Large intestine (tissue), 3 donors: ENCODE data around the gene RTL1. TPM values are rescaled to one million over a fixed set of nuclear protein-coding genes. Genes with fewer than 3 reads are reported as not detected.

Experiments
- DNase-seq, 2 donors: peaks; one replicate each; pipeline versions ENCODE4 v3.0.0 to v3.0.0-alpha.2; 2013
- H3K27ac ChIP-seq: one replicate; pipeline ENCODE4 v1.5.1; 2013; ENCODE audit warnings: low read length
- H3K27me3 ChIP-seq: 2 replicates; pipeline ENCODE4 v1.6.1; 2013; ENCODE audit warnings: low read length; ENCODE audit not compliant: control insufficient read depth, insufficient read depth
- H3K36me3 ChIP-seq: 2 replicates; pipeline ENCODE4 v1.6.1; 2013; ENCODE audit warnings: low read length; ENCODE audit not compliant: control insufficient read depth, insufficient read depth
- H3K4me1 ChIP-seq: one replicate; pipeline ENCODE4 v1.6.1; 2013; ENCODE audit warnings: low read length; ENCODE audit not compliant: control insufficient read depth, insufficient read depth
- H3K4me3 ChIP-seq: one replicate; pipeline ENCODE4 v1.5.1; 2013; ENCODE audit warnings: low read length
- H3K9me3 ChIP-seq: one replicate; pipeline ENCODE4 v1.6.1; 2013; ENCODE audit warnings: mild to moderate bottlenecking, low read depth, low read length, moderate library complexity; ENCODE audit not compliant: control insufficient read depth
- WGBS: methylation state at CpG from one replicate; pipeline ENCODE4 v1.1.5; 2013; ENCODE audit warnings: low lambda C conversion rate; ENCODE audit not compliant: insufficient coverage; 5-methylcytosine and 5-hydroxymethylcytosine counted together
- polyA plus RNA-seq: library from polyadenylated mRNA; unstranded; fragments of 120-200 nt; gene quantifications from one replicate; pipeline ENCODE4 v1.2.1, GENCODE V29; 2013

Gene RTL1
- polyA plus RNA-seq, 1 donor = 0.16 TPM

GRCh38 chr14:100865682-100866591 is 37.6 kb downstream of the RTL1 start:
- no peak for DNase-seq
- Histone ChIP-seq H3K27me3 (no peaks in the 10 kb centered on the region), H3K9me3 (peaks cover 5% of the 10 kb centered on the region), H3K4me3 (no peak overlapping the region), H3K4me1 (no peaks in the 10 kb centered on the region), H3K36me3 (peaks cover 2% of the 10 kb centered on the region), H3K27ac (no peak overlapping the region)
- no CpG with 5 or more reads among the region's 22 CpGs for WGBS

DNA sequence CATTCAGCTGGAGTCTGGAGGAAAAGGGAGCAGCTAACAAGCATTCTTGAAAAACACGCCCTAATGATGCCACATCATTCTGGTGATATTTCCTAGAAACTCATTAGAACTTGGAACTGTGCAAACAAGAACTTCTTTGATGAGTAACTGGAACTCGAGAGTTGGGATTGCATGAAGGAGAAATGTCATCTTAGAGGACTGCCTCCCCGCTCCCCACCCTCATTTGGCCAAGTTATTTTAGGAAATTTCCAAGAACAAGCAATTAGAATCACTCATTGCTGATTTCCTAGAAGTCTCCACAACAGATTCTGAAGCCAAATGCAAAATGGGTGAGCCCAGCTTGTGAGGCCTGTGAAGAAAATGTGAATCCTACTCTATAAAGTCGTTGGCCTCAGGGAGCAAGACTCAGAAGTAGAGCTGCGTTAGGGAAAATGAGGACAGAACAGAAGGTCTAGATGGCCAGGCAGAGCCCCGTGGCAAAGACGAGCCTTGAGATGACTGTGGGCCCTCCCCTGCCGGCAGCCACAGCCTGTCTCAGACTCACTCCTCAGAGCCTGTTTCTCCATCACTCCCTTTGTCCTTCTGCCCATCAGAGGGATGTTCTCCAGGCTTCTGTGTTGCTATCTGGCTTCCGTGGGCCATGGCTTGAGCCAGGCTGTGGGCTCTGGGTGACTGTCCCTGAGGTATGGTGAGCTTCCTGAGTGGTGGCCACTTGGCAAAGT is 38.4 kb downstream of the RTL1 start:
- H3K4me3 ChIP-seq = no peak overlapping the region
- peaks cover 2% of the 10 kb centered on the region for H3K36me3 ChIP-seq
- no peak overlapping the region for H3K27ac ChIP-seq
- H3K9me3 ChIP-seq = peaks cover 5% of the 10 kb centered on the region
- H3K4me1 ChIP-seq = no peaks in the 10 kb centered on the region
- no peaks in the 10 kb centered on the region for H3K27me3 ChIP-seq
- WGBS = no CpG with 5 or more reads among the region's 9 CpGs
- DNase-seq = no peak

- 100% methylated on average over 1 of the region's 10 CpGs for WGBS
- Histone ChIP-seq H3K27me3 (no peaks in the 10 kb centered on the region), H3K4me1 (no peaks in the 10 kb centered on the region), H3K27ac (no peak overlapping the region), H3K36me3 (peaks cover 2% of the 10 kb centered on the region), H3K4me3 (no peak overlapping the region), H3K9me3 (peaks cover 5% of the 10 kb centered on the region)
- no peak for DNase-seq
These were observed 39.3 kb downstream of the RTL1 start for GRCh38 chr14:100864206-100864605.

DNA sequence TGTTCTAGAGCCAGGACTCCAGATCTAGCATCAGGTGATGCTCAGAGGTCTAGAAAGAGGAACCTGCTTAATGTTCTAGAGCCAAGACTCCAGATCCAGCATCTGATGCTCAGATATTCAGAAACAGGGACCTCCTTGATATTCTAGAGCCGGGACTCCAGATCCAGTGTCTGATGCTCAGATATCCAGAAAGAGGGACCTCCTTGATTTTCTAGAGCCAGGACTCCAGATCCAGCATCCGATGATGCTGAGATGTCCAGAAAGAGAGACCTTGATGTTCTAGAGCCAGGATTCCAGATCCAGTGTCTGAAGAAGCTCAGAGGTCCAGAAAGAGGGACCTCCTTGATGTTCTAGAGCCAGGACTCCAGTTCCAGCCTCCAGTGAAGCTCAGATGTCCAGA is 40.7 kb downstream of the RTL1 start:
- Histone ChIP-seq H3K4me1 (no peaks in the 10 kb centered on the region), H3K4me3 (no peak overlapping the region), H3K36me3 (peaks cover 2% of the 10 kb centered on the region), H3K27ac (no peak overlapping the region), H3K9me3 (peaks cover 5% of the 10 kb centered on the region), H3K27me3 (no peaks in the 10 kb centered on the region)
- no CpG with 5 or more reads among the region's 2 CpGs for WGBS
- no peak for DNase-seq

GRCh38 chr14:100862277-100862676 is 41.2 kb downstream of the RTL1 start:
- Histone ChIP-seq H3K9me3 (peaks cover 5% of the 10 kb centered on the region), H3K27ac (no peak overlapping the region), H3K4me1 (no peaks in the 10 kb centered on the region), H3K36me3 (peaks cover 2% of the 10 kb centered on the region), H3K27me3 (no peaks in the 10 kb centered on the region), H3K4me3 (no peak overlapping the region)
- no peak for DNase-seq
- WGBS = no CpG with 5 or more reads among the region's 3 CpGs

GRCh38 chr14:100861937-100862247 is 41.6 kb downstream of the RTL1 start:
- H3K27me3 ChIP-seq = no peaks in the 10 kb centered on the region
- no peaks in the 10 kb centered on the region for H3K4me1 ChIP-seq
- peaks cover 2% of the 10 kb centered on the region for H3K36me3 ChIP-seq
- H3K4me3 ChIP-seq = no peak overlapping the region
- H3K27ac ChIP-seq = no peak overlapping the region
- WGBS = 96% methylated on average over 2 of the region's 2 CpGs
- no peak for DNase-seq
- peaks cover 5% of the 10 kb centered on the region for H3K9me3 ChIP-seq

DNA sequence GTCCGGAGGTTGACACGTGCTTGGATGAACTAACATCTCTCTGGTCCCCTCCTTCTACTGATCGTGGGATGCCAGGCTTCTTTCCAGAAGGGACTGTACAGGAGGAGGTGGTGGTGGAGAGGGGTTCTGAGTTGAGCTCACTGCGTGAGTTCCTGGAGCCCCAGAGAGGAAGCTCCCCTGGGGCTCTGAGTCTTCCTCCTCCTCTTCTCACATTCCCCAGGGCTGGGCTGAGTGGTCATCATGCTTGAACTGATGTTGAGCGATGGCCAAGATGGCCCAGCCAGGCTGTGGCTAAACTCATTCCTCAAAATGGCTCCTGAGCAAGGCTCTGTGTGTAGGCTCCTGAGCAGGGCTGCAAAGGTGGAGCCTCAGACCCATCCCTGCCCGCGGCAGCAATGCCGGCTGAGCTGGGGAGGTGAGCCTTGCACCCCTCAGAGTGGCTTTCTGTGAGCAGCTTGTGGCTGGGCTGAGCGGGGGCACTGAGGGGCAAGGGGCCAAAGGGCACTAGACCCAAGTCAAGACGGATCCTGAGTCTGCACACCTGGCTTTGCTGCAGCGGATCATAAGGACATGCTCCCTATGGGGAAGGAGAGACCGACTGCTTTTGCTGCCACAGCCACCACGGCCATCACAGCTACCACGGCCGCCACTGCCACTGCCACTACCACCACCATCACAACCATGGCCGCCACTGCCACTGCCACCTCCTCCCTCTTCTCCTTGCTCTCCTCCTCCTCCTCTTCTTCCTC is 42.2 kb downstream of the RTL1 start:
- H3K27me3 ChIP-seq = no peaks in the 10 kb centered on the region
- H3K4me1 ChIP-seq = no peaks in the 10 kb centered on the region
- H3K9me3 ChIP-seq = peaks cover 5% of the 10 kb centered on the region
- peaks cover 2% of the 10 kb centered on the region for H3K36me3 ChIP-seq
- 100% methylated on average over 2 of the region's 16 CpGs for WGBS
- H3K4me3 ChIP-seq = no peak overlapping the region
- H3K27ac ChIP-seq = no peak overlapping the region
- no peak for DNase-seq

GRCh38 chr14:100860556-100861187 is 42.9 kb downstream of the RTL1 start:
- H3K27ac ChIP-seq = no peak overlapping the region
- no peaks in the 10 kb centered on the region for H3K27me3 ChIP-seq
- DNase-seq = no peak
- H3K9me3 ChIP-seq = peaks cover 5% of the 10 kb centered on the region
- WGBS = no CpG with 5 or more reads among the region's 19 CpGs
- H3K4me1 ChIP-seq = no peaks in the 10 kb centered on the region
- H3K4me3 ChIP-seq = no peak overlapping the region
- H3K36me3 ChIP-seq = peaks cover 2% of the 10 kb centered on the region

DNA sequence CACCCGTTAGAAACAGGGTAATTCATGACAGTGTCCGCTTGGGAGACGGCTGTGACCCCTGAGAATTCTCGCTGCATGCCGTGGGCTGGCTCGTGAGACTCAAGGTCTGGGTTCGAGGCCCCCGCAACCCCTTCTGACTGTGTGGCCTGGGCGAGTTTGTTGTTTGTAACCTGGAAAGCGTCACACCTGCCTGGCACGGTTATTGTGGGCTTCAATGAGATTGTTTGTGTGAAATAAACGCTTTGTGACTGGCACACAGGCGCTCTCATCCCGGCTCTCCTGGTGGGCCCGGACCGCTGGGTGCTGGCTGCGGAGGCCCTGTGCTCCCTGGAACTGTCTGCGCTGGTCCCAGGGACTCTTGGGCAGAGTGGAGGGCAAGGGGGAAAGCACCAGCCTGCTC is 43.7 kb downstream of the RTL1 start:
- H3K27ac ChIP-seq = no peak overlapping the region
- H3K9me3 ChIP-seq = peaks cover 5% of the 10 kb centered on the region
- WGBS = no CpG with 5 or more reads among the region's 18 CpGs
- H3K36me3 ChIP-seq = peaks cover 2% of the 10 kb centered on the region
- no peak for DNase-seq
- no peaks in the 10 kb centered on the region for H3K27me3 ChIP-seq
- H3K4me1 ChIP-seq = no peaks in the 10 kb centered on the region
- no peak overlapping the region for H3K4me3 ChIP-seq

GRCh38 chr14:100858838-100859220 is 44.7 kb downstream of the RTL1 start:
- DNase-seq = no peak

More at GRCh38 chr14:100858838-100859220, 44.7 kb downstream of the RTL1 start:
- peaks cover 5% of the 10 kb centered on the region for H3K9me3 ChIP-seq
- H3K36me3 ChIP-seq = peaks cover 2% of the 10 kb centered on the region
- 80% methylated on average over 1 of the region's 8 CpGs for WGBS
- H3K27me3 ChIP-seq = no peaks in the 10 kb centered on the region
- H3K27ac ChIP-seq = no peak overlapping the region
- H3K4me1 ChIP-seq = no peaks in the 10 kb centered on the region
- no peak overlapping the region for H3K4me3 ChIP-seq
